Measurements from ENCODE around the gene ZNF330. TPM values are rescaled to one million over a fixed set of nuclear protein-coding genes. Genes with fewer than 3 reads are reported as not detected.
"Not testable (repeated sequence)": the region's sequence is repeated elsewhere in the genome, so short reads cannot be mapped to it uniquely, and the experiment has no call there.

ZNF330 gene
- total RNA-seq (10 to 100 TPM; 31.7 to 44.7 (median 41.0) TPM), polyA plus RNA-seq (10 to 100 TPM; 24.9 to 47.2 TPM), total RNA-seq (35.5 reads per million, percentile 64 among the genes with 10 or more reads in this experiment)

DNA sequence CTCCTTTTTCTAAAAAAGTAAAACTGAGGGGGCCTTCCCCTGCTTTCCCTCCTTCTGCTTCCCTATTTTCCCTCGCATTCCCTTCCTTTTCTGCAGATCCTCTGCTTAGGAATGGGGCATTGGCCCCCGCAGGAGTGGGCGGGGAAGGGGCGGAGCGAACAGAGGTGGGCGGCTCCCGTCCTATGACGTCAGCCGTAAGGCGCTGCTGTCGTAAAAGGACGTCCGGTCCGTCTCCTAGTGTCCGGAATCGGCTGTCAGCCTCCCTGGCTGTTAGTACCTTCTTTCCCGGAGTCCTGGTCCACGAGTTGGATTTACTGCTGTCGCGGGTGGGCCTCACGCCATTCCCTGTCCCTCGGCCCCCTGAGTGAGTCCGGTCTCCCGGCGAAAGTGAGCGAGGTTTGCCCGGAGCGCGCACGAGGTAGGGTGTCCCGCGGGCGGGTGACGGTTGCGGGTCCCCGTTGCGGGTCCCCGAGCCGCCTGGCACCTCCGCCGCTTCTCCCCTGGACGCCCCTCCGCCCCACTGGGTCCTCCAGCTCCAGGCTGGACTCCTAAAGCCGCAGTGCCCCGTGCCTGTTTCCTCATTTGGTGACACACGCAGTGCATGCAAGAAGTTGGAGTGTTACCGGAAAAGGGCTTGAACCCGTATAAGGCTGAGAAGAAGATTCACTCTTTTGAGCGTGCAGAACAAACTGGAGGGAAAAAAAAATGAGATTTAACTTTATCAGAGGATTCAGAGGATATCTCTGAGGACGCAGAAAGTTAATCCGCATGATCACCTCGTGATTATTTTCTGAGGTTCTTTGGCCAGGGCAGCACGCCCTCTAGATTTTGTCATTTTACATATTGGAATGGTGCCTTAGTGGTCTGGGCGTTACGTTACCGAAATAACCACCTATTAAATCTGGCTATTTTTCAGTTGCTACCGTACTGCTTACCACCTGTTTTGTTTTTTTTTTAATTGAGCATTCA lies at the start of gene ZNF330:
Gene ZNF330 (plus strand): TSS at position 205 of the 969 bp plus-strand sequence. CDS start 1,477 bp downstream, outside the sequence.
- intact Hi-C loops (cut with micrococcal nuclease) = loop anchor here (1.0 to 10.0 kb wide), 13 partner anchors 8 to 1964 kb away; partner anchors contain the start of genes ELMOD2 (in 2 of the 2), INPP4B (in 2 of the 2), SCOC (in 2 of the 2) and USP38 (in 2 of the 2)
- H3K4me3 ChIP-seq (ENCODE audit: low read length) = peak within 1 kb of the TSS; percentile 94
- peaks cover 0 to 16% (median 0%) of the 10 kb centered on the region in 3 experiments for H3K36me3 ChIP-seq (ENCODE audit: control insufficient read depth in 2 of 3, insufficient read depth in 3 of 3, low read length in 3 of 3)
- CTCF ChIA-PET = no interaction called here
- peaks cover 0 to 2% (median 0%) of the 10 kb centered on the region in 11 donors for H3K9me3 Mint-ChIP-seq
- peaks cover 5 to 18% (median 14%) of the 10 kb centered on the region in 5 donors for H3K36me3 Mint-ChIP-seq
- POLR2A ChIA-PET = no interaction called here
- H3K4me1 ChIP-seq (ENCODE audit: control insufficient read depth in 2 of 2, insufficient read depth in 2 of 2, low read length in 2 of 2) = peaks cover 9 to 13% of the 10 kb centered on the region in 2 donors
- peak within 1 kb of the TSS; percentile 91 to 99 (median 94) for H3K4me3 Mint-ChIP-seq
- no peaks in the 10 kb centered on the region for H3K9me3 ChIP-seq (ENCODE audit: control insufficient read depth in 2 of 3, low read length in 3 of 3)
- peaks cover 0 to 18% (median 6%) of the 10 kb centered on the region in 5 donors for H3K27me3 Mint-ChIP-seq
- H3K4me1 Mint-ChIP-seq = peaks cover 24 to 58% (median 52%) of the 10 kb centered on the region in 7 donors
- peak within 1 kb of the TSS; percentile 91 to 97 (median 96) for H3K27ac Mint-ChIP-seq
- ATAC-seq = peak; percentile 97
- H3K27me3 ChIP-seq (ENCODE audit: control insufficient read depth in 2 of 2, insufficient read depth in 2 of 2, low read length in 2 of 2) = no peaks in the 10 kb centered on the region
- peak within 1 kb of the TSS; percentile 93 for H3K27ac ChIP-seq (ENCODE audit: low read depth, low read length)
- peak; percentile 80 to 97 (median 90) for DNase-seq

DNA sequence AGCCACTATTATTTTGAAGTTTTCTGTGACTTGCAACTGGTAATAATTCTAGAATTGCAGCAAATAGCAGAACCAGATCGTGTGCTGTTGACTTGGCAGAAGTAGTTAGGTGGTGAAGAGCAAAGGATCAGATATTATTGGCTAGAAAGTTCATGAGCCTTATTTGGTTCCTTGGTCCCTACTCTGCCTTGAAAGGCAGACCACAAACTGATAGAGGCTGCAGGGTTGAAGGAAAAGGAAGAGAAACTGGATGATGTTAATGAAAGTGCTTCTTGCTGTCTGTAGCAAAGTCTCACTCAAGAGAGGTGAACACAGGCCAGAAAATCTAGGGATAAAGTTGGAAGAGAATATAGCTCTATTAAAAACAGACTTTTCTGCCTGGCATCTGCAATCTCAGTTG lies 46.2 kb upstream of the ZNF330 start:
- H3K4me3 Mint-ChIP-seq = no peak overlapping the region
- H3K27ac Mint-ChIP-seq = no peak overlapping the region
- ATAC-seq (no peak), DNase-seq (no peak)
- H3K27ac ChIP-seq (ENCODE audit: low read depth, low read length) = no peak overlapping the region
- peaks cover 0 to 2% (median 0%) of the 10 kb centered on the region in 11 donors for H3K9me3 Mint-ChIP-seq
- ChIA-PET CTCF (no interaction called here), POLR2A (no interaction called here)
- peaks cover 0 to 2% (median 0%) of the 10 kb centered on the region in 7 donors for H3K4me1 Mint-ChIP-seq
- no peaks in the 10 kb centered on the region for H3K4me1 ChIP-seq (ENCODE audit: control insufficient read depth in 2 of 2, insufficient read depth in 2 of 2, low read length in 2 of 2)
- intact Hi-C loops (cut with micrococcal nuclease) = no loop called here
- no peaks in the 10 kb centered on the region for H3K27me3 ChIP-seq (ENCODE audit: control insufficient read depth in 2 of 2, insufficient read depth in 2 of 2, low read length in 2 of 2)
- H3K27me3 Mint-ChIP-seq = peaks cover 5 to 18% (median 9%) of the 10 kb centered on the region in 5 donors
- no peak overlapping the region for H3K4me3 ChIP-seq (ENCODE audit: low read length)
- H3K36me3 Mint-ChIP-seq = no peaks in the 10 kb centered on the region
- no peaks in the 10 kb centered on the region for H3K9me3 ChIP-seq (ENCODE audit: control insufficient read depth in 2 of 3, low read length in 3 of 3)
- H3K36me3 ChIP-seq (ENCODE audit: control insufficient read depth in 2 of 3, insufficient read depth in 3 of 3, low read length in 3 of 3) = no peaks in the 10 kb centered on the region

GRCh38 chr4:141177171-141177570 lies 43.5 kb upstream of the ZNF330 start:
- Mint-ChIP-seq H3K27ac (no peak overlapping the region), H3K4me3 (no peak overlapping the region), H3K4me1 (peaks cover 0 to 2% (median 0%) of the 10 kb centered on the region in 7 donors), H3K9me3 (no peaks in the 10 kb centered on the region), H3K36me3 (no peaks in the 10 kb centered on the region), H3K27me3 (peaks cover 5 to 24% (median 13%) of the 10 kb centered on the region in 5 donors)
- Histone ChIP-seq H3K27me3 (ENCODE audit: control insufficient read depth in 2 of 2, insufficient read depth in 2 of 2, low read length in 2 of 2) (no peaks in the 10 kb centered on the region), H3K36me3 (ENCODE audit: control insufficient read depth in 2 of 3, insufficient read depth in 3 of 3, low read length in 3 of 3) (no peaks in the 10 kb centered on the region), H3K4me1 (ENCODE audit: control insufficient read depth in 2 of 2, insufficient read depth in 2 of 2, low read length in 2 of 2) (no peaks in the 10 kb centered on the region), H3K9me3 (ENCODE audit: control insufficient read depth in 2 of 3, low read length in 3 of 3) (no peaks in the 10 kb centered on the region), H3K27ac (ENCODE audit: low read depth, low read length) (no peak overlapping the region), H3K4me3 (ENCODE audit: low read length) (no peak overlapping the region)
- DNase-seq (no peak), ATAC-seq (no peak)
- ChIA-PET CTCF (no interaction called here), POLR2A (no interaction called here)
- intact Hi-C loops (cut with micrococcal nuclease) = no loop called here

GRCh38 chr4:141179474-141180373 lies 41.0 kb upstream of the ZNF330 start:
- no peak overlapping the region for H3K27ac ChIP-seq (ENCODE audit: low read depth, low read length)
- Mint-ChIP-seq H3K4me3 (no peak overlapping the region), H3K27me3 (peaks cover 5 to 20% (median 13%) of the 10 kb centered on the region in 5 donors), H3K27ac (no peak overlapping the region), H3K4me1 (no peaks in the 10 kb centered on the region), H3K36me3 (no peaks in the 10 kb centered on the region), H3K9me3 (peaks cover 0 to 3% (median 0%) of the 10 kb centered on the region in 11 donors)
- ChIA-PET POLR2A (no interaction called here), CTCF (no interaction called here)
- ATAC-seq = no peak
- H3K4me3 ChIP-seq (ENCODE audit: low read length) = no peak overlapping the region
- H3K9me3 ChIP-seq (ENCODE audit: control insufficient read depth in 2 of 3, low read length in 3 of 3) = no peaks in the 10 kb centered on the region
- DNase-seq = no peak
- no peaks in the 10 kb centered on the region for H3K27me3 ChIP-seq (ENCODE audit: control insufficient read depth in 2 of 2, insufficient read depth in 2 of 2, low read length in 2 of 2)
- H3K4me1 ChIP-seq (ENCODE audit: control insufficient read depth in 2 of 2, insufficient read depth in 2 of 2, low read length in 2 of 2) = no peaks in the 10 kb centered on the region
- no peaks in the 10 kb centered on the region for H3K36me3 ChIP-seq (ENCODE audit: control insufficient read depth in 2 of 3, insufficient read depth in 3 of 3, low read length in 3 of 3)
- intact Hi-C loops (cut with micrococcal nuclease) = no loop called here

GRCh38 chr4:141180991-141181761 lies 39.5 kb upstream of the ZNF330 start:
- intact Hi-C loops (cut with micrococcal nuclease) = no loop called here
- peaks cover 5 to 20% (median 15%) of the 10 kb centered on the region in 5 donors for H3K27me3 Mint-ChIP-seq
- peaks cover 0 to 3% (median 0%) of the 10 kb centered on the region in 11 donors for H3K9me3 Mint-ChIP-seq
- H3K36me3 Mint-ChIP-seq = no peaks in the 10 kb centered on the region
- ATAC-seq = no peak
- Histone ChIP-seq H3K36me3 (ENCODE audit: control insufficient read depth in 2 of 3, insufficient read depth in 3 of 3, low read length in 3 of 3) (no peaks in the 10 kb centered on the region), H3K27ac (ENCODE audit: low read depth, low read length) (no peak overlapping the region), H3K27me3 (ENCODE audit: control insufficient read depth in 2 of 2, insufficient read depth in 2 of 2, low read length in 2 of 2) (no peaks in the 10 kb centered on the region), H3K9me3 (ENCODE audit: control insufficient read depth in 2 of 3, low read length in 3 of 3) (no peaks in the 10 kb centered on the region), H3K4me1 (ENCODE audit: control insufficient read depth in 2 of 2, insufficient read depth in 2 of 2, low read length in 2 of 2) (no peaks in the 10 kb centered on the region), H3K4me3 (ENCODE audit: low read length) (no peak overlapping the region)
- H3K4me3 Mint-ChIP-seq = no peak overlapping the region
- no peak overlapping the region for H3K27ac Mint-ChIP-seq
- CTCF ChIA-PET = no interaction called here
- no peaks in the 10 kb centered on the region for H3K4me1 Mint-ChIP-seq
- POLR2A ChIA-PET = no interaction called here
- no peak for DNase-seq

DNA sequence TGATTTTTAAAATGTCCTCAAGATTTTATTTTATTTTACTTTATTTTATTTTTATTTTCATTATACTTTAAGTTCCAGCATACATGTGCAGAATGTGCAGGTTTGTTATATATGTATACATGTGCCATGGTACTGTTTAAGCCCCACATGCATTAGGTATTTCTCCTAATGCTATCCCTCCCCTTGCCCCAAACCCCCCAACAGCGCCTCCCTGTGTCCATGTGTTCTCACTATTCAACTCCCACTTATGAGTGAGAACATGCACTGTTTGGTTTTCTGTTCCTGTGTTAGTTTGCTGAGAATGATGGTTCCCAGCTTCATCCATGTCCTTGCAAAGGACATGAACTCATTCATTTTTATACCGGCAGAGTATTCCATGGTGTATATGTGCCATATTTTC lies 37.2 kb upstream of the ZNF330 start:
- peaks cover 4 to 34% (median 19%) of the 10 kb centered on the region in 5 donors for H3K27me3 Mint-ChIP-seq
- H3K4me1 Mint-ChIP-seq; ATAC-seq; H3K36me3 ChIP-seq (ENCODE audit: control insufficient read depth in 2 of 3, insufficient read depth in 3 of 3, low read length in 3 of 3); H3K27ac ChIP-seq (ENCODE audit: low read depth, low read length); H3K4me3 Mint-ChIP-seq; H3K9me3 Mint-ChIP-seq; H3K4me1 ChIP-seq (ENCODE audit: control insufficient read depth in 2 of 2, insufficient read depth in 2 of 2, low read length in 2 of 2); intact Hi-C loops (cut with micrococcal nuclease); H3K4me3 ChIP-seq (ENCODE audit: low read length); DNase-seq; H3K27ac Mint-ChIP-seq; POLR2A ChIA-PET; CTCF ChIA-PET; H3K27me3 ChIP-seq (ENCODE audit: control insufficient read depth in 2 of 2, insufficient read depth in 2 of 2, low read length in 2 of 2); H3K36me3 Mint-ChIP-seq; H3K9me3 ChIP-seq (ENCODE audit: control insufficient read depth in 2 of 3, low read length in 3 of 3): not testable (repeated sequence)
